Neural cell (in vitro differentiated cells): ENCODE measurements around the gene SUGCT. TPM values are rescaled to one million over a fixed set of nuclear protein-coding genes. Genes with fewer than 3 reads are reported as not detected.

Experiments
- H2AFZ ChIP-seq: fragments of 200-600, 300-800 bp; sonication (generic), shearing (Covaris generic); 2 replicates; pipeline ENCODE4 v1.6.0; 2014; ENCODE audit warnings: low read depth, mild to moderate bottlenecking, antibody characterized with exemption, low read length, moderate library complexity
- H3F3A ChIP-seq: fragments of 200-600 bp; shearing (Covaris generic); 2 replicates; pipeline ENCODE4 v1.6.1; 2016; ENCODE audit warnings: mild to moderate bottlenecking, moderate library complexity, mixed read lengths, antibody characterized with exemption, low read length; ENCODE audit not compliant: insufficient read depth, poor library complexity, severe bottlenecking
- H3K27ac ChIP-seq: fragments of 200-600, 300-800 bp; sonication (generic), shearing (Covaris generic); 2 replicates; pipeline ENCODE4 v1.5.1; 2014; ENCODE audit warnings: mild to moderate bottlenecking, low read length, moderate library complexity
- H3K27me3 ChIP-seq: fragments of 300-800, 200-600 bp; sonication (generic), shearing (Covaris generic); 2 replicates; pipeline ENCODE4 v1.6.0; 2014; ENCODE audit warnings: mild to moderate bottlenecking, low read depth, low read length, moderate library complexity; ENCODE audit not compliant: insufficient read depth
- H3K36me3 ChIP-seq: fragments of 300-800, 200-600 bp; sonication (generic), shearing (Covaris generic); 2 replicates; pipeline ENCODE4 v1.5.1; 2014; ENCODE audit warnings: mild to moderate bottlenecking, antibody characterized with exemption, low read length, moderate library complexity; ENCODE audit not compliant: insufficient read depth
- H3K4me2 ChIP-seq: fragments of 300-800, 200-600 bp; sonication (generic), shearing (Covaris generic); 2 replicates; pipeline ENCODE4 v1.6.0; 2014; ENCODE audit warnings: mild to moderate bottlenecking, low read length
- H3K4me3 ChIP-seq: fragments of 300-800, 200-600 bp; sonication (generic), shearing (Covaris generic); 2 replicates; pipeline ENCODE4 v1.5.1; 2014; ENCODE audit warnings: mild to moderate bottlenecking, low read length, moderate library complexity
- H3K79me2 ChIP-seq: fragments of 200-600 bp; shearing (Covaris generic); replicated peaks from 2 replicates; pipeline ENCODE4 v1.6.0; 2014; ENCODE audit warnings: mild to moderate bottlenecking, low read length, moderate library complexity; ENCODE audit not compliant: insufficient read depth
- H3K9ac ChIP-seq: fragments of 300-800, 200-600 bp; sonication (generic), shearing (Covaris generic); 2 replicates; pipeline ENCODE4 v1.6.1; 2016; ENCODE audit warnings: mild to moderate bottlenecking, low read length, mixed read lengths
- H3K9me2 ChIP-seq: fragments of 200-600 bp; shearing (Covaris generic); 2 replicates; pipeline ENCODE4 v1.6.1; 2016; ENCODE audit warnings: mild to moderate bottlenecking, low read length, mixed read lengths; ENCODE audit not compliant: insufficient read depth
- H3K9me3 ChIP-seq: fragments of 200-600, 300-800 bp; sonication (generic), shearing (Covaris generic); 2 replicates; pipeline ENCODE4 v1.6.1; 2016; ENCODE audit warnings: mild to moderate bottlenecking, mixed run types, low read length, moderate library complexity, mixed read lengths
- H4K20me1 ChIP-seq: fragments of 200-600 bp; shearing (Covaris generic); 2 replicates; pipeline ENCODE4 v1.6.1; 2016; ENCODE audit warnings: mild to moderate bottlenecking, mixed run types; ENCODE audit not compliant: insufficient read depth
- CTCF ChIP-seq: fragments of 450-650 bp; IDR thresholded peaks from 2 replicates; pipeline ENCODE4 v1.5.1; 2014; ENCODE audit warnings: antibody characterized with exemption, mild to moderate bottlenecking, moderate library complexity; ENCODE audit not compliant: poor library complexity, severe bottlenecking
- EP300 ChIP-seq: fragments of 450-650 bp; conservative IDR thresholded peaks from 2 replicates; pipeline ENCODE4 v1.6.1; 2014; ENCODE audit warnings: antibody characterized with exemption, mild to moderate bottlenecking, moderate library complexity; ENCODE audit not compliant: poor library complexity, severe bottlenecking
- EZH2 ChIP-seq: fragments of 200-600, 300-800 bp; shearing (Covaris generic), sonication (generic); IDR thresholded peaks from 2 replicates; pipeline ENCODE4 v1.6.1; 2014; ENCODE audit warnings: antibody characterized with exemption, low read length, borderline replicate concordance, mild to moderate bottlenecking; ENCODE audit not compliant: insufficient read depth, poor library complexity, severe bottlenecking
- MXI1 ChIP-seq: fragments of 450-650 bp; conservative IDR thresholded peaks from 2 replicates; pipeline ENCODE4 v1.6.1; 2014; ENCODE audit warnings: antibody characterized with exemption, mild to moderate bottlenecking; ENCODE audit not compliant: poor library complexity, severe bottlenecking
- POLR2AphosphoS5 ChIP-seq: IDR thresholded peaks from 2 replicates; pipeline ENCODE4 v1.6.1; 2012
- RAD21 ChIP-seq: fragments of 450-650 bp; conservative IDR thresholded peaks from 2 replicates; pipeline ENCODE4 v1.6.1; 2014; ENCODE audit warnings: antibody characterized with exemption, mild to moderate bottlenecking, moderate library complexity
- REST ChIP-seq: IDR thresholded peaks from 2 replicates; pipeline ENCODE4 v1.6.1; 2012; ENCODE audit warnings: borderline replicate concordance
- SMC3 ChIP-seq: fragments of 450-650 bp; conservative IDR thresholded peaks from 2 replicates; pipeline ENCODE4 v1.6.1; 2014; ENCODE audit warnings: antibody characterized with exemption, mild to moderate bottlenecking, moderate library complexity; ENCODE audit not compliant: poor library complexity
- TAF1 ChIP-seq: IDR thresholded peaks from 2 replicates; pipeline ENCODE4 v1.6.1; 2012; ENCODE audit warnings: low read depth
- polyA plus RNA-seq: library from polyadenylated mRNA; depleted of rRNA; stranded (reverse); fragments of >200 nt; gene quantifications from 2 replicates; pipeline ENCODE4 v1.2.3, GENCODE V29; 2014

The SUGCT gene
- polyA plus RNA-seq, 1 donor from 2014 or later, result not detected

- H3K4me3 ChIP-seq, result no peak overlapping the region
- no peak overlapping the region for H3K27ac ChIP-seq
- no peaks in the 10 kb centered on the region for H3K9me3 ChIP-seq
- no peak for TF ChIP-seq EP300
- no peak for TF ChIP-seq EZH2
- TF ChIP-seq MXI1, result no peak
- TF ChIP-seq RAD21, result no peak
- no peak for TF ChIP-seq TAF1
- TF ChIP-seq CTCF, result no peak
- no peak for TF ChIP-seq REST
- TF ChIP-seq SMC3, result no peak
- no peak for TF ChIP-seq POLR2AphosphoS5
- no peaks in the 10 kb centered on the region for H4K20me1 ChIP-seq
- H3K9me2 ChIP-seq, result no peaks in the 10 kb centered on the region
- H3K4me2 ChIP-seq, result no peak overlapping the region
- H3F3A ChIP-seq, result no peaks in the 10 kb centered on the region
- H2AFZ ChIP-seq, result no peak overlapping the region
- H3K36me3 ChIP-seq, result no peaks in the 10 kb centered on the region
- H3K27me3 ChIP-seq, result no peaks in the 10 kb centered on the region
- H3K9ac ChIP-seq, result no peak overlapping the region
- no peaks in the 10 kb centered on the region for H3K79me2 ChIP-seq
Observed at GRCh38 chr7:40439686-40440085, 304.9 kb downstream of the SUGCT start.

GRCh38 chr7:40447345-40447744 lies 312.5 kb downstream of the SUGCT start:
- H3K4me3 ChIP-seq, result no peak overlapping the region
- H4K20me1 ChIP-seq, result no peaks in the 10 kb centered on the region
- H3K9ac ChIP-seq, result no peak overlapping the region
- H2AFZ ChIP-seq, result no peak overlapping the region
- H3F3A ChIP-seq, result no peaks in the 10 kb centered on the region
- no peak overlapping the region for H3K4me2 ChIP-seq
- H3K27me3 ChIP-seq, result no peaks in the 10 kb centered on the region
- no peaks in the 10 kb centered on the region for H3K9me2 ChIP-seq
- H3K9me3 ChIP-seq, result no peaks in the 10 kb centered on the region
- H3K79me2 ChIP-seq, result no peaks in the 10 kb centered on the region
- TF ChIP-seq CTCF (no peak), POLR2AphosphoS5 (no peak), TAF1 (no peak), REST (no peak)
- no peaks in the 10 kb centered on the region for H3K36me3 ChIP-seq
- no peak overlapping the region for H3K27ac ChIP-seq
